H1 (cell line): ENCODE results near the gene CLDN25. TPM values are rescaled to one million over a fixed set of nuclear protein-coding genes. Genes with fewer than 3 reads are reported as not detected.

Experiments
- ASH2L ChIP-seq: fragments of 200-600, 300-600 bp; sonication (generic); IDR thresholded peaks from one replicate; pipeline ENCODE4 v1.7.1; 2017; ENCODE audit warnings: low read length
- CBX5 ChIP-seq: fragments of 300-800, 300-1000 bp; sonication (generic); IDR thresholded peaks from 2 replicates; pipeline ENCODE4 v1.7.1; 2016; ENCODE audit warnings: antibody characterized with exemption, low read length, low read depth
- GABPA ChIP-seq: IDR thresholded peaks from 2 replicates; pipeline ENCODE4 v1.6.1; 2011; ENCODE audit warnings: mild to moderate bottlenecking, low read length, moderate library complexity, borderline replicate concordance; ENCODE audit not compliant: insufficient read depth
- RNF2 ChIP-seq: fragments of 200-900, 300-1000 bp; sonication (generic); IDR thresholded peaks from 2 replicates; pipeline ENCODE4 v1.7.1; 2016; ENCODE audit warnings: borderline replicate concordance, low read depth, mild to moderate bottlenecking, antibody characterized with exemption, low read length; ENCODE audit not compliant: poor library complexity, severe bottlenecking; ENCODE audit errors: missing control alignments
- RXRA ChIP-seq: IDR thresholded peaks from 2 replicates; pipeline ENCODE4 v1.6.1; 2011; ENCODE audit warnings: low read depth, mild to moderate bottlenecking, low read length, moderate library complexity; ENCODE audit not compliant: insufficient read depth
- SIN3A ChIP-seq, 2 experiments: IDR thresholded peaks in 1 of 2; conservative IDR thresholded peaks in 1 of 2; 2 replicates each; pipeline ENCODE4 v1.6.1; 2011 to 2012; ENCODE audit warnings: low read length in 2 of 2, improper control_type of control experiment in 1 of 2, low read depth in 1 of 2, mild to moderate bottlenecking in 1 of 2
- SP1 ChIP-seq: IDR thresholded peaks from 2 replicates; pipeline ENCODE4 v1.6.1; 2011; ENCODE audit warnings: low read depth, low read length
- SP2 ChIP-seq: IDR thresholded peaks from 2 replicates; pipeline ENCODE4 v1.6.1; 2012; ENCODE audit warnings: mild to moderate bottlenecking, low read length, inconsistent platforms
- SRF ChIP-seq: IDR thresholded peaks from 2 replicates; pipeline ENCODE4 v1.6.1; 2011; ENCODE audit warnings: mild to moderate bottlenecking, low read depth, low read length, moderate library complexity
- SUZ12 ChIP-seq: fragments of 200-600 bp; sonication (generic); IDR thresholded peaks from 2 replicates; pipeline ENCODE4 v1.6.1; 2012; ENCODE audit warnings: mild to moderate bottlenecking, inconsistent platforms, low read length, moderate library complexity, mixed read lengths
- TBP ChIP-seq: IDR thresholded peaks from 2 replicates; pipeline ENCODE4 v1.6.1; 2011; ENCODE audit warnings: low read depth, low read length, improper control_type of control experiment
- ZNF274 ChIP-seq: IDR thresholded peaks from 2 replicates; pipeline ENCODE4 v1.7.0; 2012; ENCODE audit warnings: low read length, borderline replicate concordance; ENCODE audit errors: extremely low read depth
- polyA plus RNA-seq, 7 experiments: library from polyadenylated mRNA; depleted of rRNA in 3 of 7; stranded (reverse) in 5 of 7; unstranded in 2 of 7; fragments of >200 nt in 5 of 7; fragments of 200-250 nt in 2 of 7; gene quantifications; 1 replicate in 5 of 7; 2 replicates in 1 of 7; 4 replicates in 1 of 7; pipeline versions ENCODE4 v1.2.1 to v1.2.3, GENCODE V29; 2011 to 2013; ENCODE audit warnings: missing spikeins in 2 of 7, mixed read lengths in 2 of 7
- total RNA-seq: library from RNA; stranded (reverse); fragmentation: NEBNext Ultra II Directional; extraction: Animal tissue kit (Norgen Biotek cat#: 25700); gene quantifications from 2 replicates; pipeline ENCODE4 v1.2.1, GENCODE V29; 2021
- TF ChIP-seq, protein P1 (sequence below): IDR thresholded peaks from 2 replicates; pipeline ENCODE4 v1.6.1; 2011; ENCODE audit warnings: low read depth, mild to moderate bottlenecking, low read length; ENCODE audit not compliant: insufficient read depth
- TF ChIP-seq, protein P2 (sequence below), 3 experiments: IDR thresholded peaks; 1 replicate in 2 of 3; 2 replicates in 1 of 3; pipeline versions ENCODE4 v1.5.1 to v1.6.1; 2011; ENCODE audit warnings: low read length in 3 of 3, mild to moderate bottlenecking in 3 of 3, inconsistent platforms in 2 of 3, low read depth in 1 of 3, moderate library complexity in 1 of 3; ENCODE audit not compliant: insufficient read depth in 1 of 3; ENCODE audit errors: control extremely low read depth in 1 of 3

CLDN25 gene
- total and polyA plus RNA-seq, 2 of the 8 experiments (the other 6 are each of a cell fraction or from before 2014, with no cell fraction given): not detected

DNA sequence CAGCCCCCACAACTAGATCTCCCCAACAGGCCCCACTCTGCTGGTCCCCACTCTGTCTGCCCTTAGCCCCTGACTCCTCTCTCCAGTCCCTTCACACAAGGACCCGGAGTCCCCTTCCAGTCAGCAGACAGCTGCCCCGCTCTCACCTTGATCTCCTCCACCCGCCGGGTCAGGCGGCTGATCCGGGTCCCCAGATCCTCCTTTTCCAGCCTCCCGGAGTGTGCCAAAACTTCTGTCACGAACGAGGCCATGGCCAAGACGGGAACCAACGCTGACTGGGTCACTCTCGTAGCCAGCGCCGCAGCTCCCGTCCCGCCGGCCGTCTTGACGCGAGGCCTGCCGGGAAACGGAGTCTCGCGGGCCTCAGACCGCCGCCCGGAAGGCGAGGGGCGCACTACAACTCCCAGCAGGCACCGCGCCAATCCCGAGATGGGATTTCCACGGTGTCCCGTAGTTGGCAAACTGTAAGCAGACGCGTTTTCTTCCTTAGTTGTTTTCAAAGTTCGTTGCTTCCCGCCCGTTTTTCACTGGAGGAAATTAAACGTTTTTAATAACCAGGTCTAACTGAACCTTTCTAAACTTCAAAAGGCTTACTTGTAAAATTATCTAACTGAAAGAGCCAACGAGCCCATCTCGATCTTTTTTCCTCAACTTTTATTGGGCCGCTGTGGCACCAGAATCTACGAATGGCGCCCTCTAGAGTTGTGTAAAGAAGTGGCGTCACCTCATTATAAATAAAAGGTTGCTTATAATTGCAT, 6.0 kb upstream of the CLDN25 start, which contains the start of gene ZW10 (continued):
- peak; percentile 86 for TF ChIP-seq ASH2L
- TF ChIP-seq RNF2: no peak
- TF ChIP-seq SIN3A (conservative IDR thresholded peaks at IDR 0.05 in 1 of 2, IDR thresholded peaks at IDR 0.05 in 1 of 2; ENCODE audit: low read depth in 1 of 2, low read length in 2 of 2): peak; percentile 36 to 84; a peak in 2 of 4 replicates
- TF ChIP-seq, protein P1, sequence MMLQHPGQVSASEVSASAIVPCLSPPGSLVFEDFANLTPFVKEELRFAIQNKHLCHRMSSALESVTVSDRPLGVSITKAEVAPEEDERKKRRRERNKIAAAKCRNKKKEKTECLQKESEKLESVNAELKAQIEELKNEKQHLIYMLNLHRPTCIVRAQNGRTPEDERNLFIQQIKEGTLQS: no peak
- no peak for TF ChIP-seq SP2
- TF ChIP-seq ZNF274: no peak
- no peak for TF ChIP-seq RXRA
- no peak for TF ChIP-seq SUZ12
- no peak for TF ChIP-seq SP1
- no peak for TF ChIP-seq SRF
- TF ChIP-seq, protein P2, sequence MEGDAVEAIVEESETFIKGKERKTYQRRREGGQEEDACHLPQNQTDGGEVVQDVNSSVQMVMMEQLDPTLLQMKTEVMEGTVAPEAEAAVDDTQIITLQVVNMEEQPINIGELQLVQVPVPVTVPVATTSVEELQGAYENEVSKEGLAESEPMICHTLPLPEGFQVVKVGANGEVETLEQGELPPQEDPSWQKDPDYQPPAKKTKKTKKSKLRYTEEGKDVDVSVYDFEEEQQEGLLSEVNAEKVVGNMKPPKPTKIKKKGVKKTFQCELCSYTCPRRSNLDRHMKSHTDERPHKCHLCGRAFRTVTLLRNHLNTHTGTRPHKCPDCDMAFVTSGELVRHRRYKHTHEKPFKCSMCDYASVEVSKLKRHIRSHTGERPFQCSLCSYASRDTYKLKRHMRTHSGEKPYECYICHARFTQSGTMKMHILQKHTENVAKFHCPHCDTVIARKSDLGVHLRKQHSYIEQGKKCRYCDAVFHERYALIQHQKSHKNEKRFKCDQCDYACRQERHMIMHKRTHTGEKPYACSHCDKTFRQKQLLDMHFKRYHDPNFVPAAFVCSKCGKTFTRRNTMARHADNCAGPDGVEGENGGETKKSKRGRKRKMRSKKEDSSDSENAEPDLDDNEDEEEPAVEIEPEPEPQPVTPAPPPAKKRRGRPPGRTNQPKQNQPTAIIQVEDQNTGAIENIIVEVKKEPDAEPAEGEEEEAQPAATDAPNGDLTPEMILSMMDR (IDR thresholded peaks at IDR 0.05; ENCODE audit: control extremely low read depth in 1 of 3, insufficient read depth in 1 of 3, low read depth in 1 of 3, low read length in 3 of 3): peak; percentile 20 to 67 (median 49)
- TF ChIP-seq TBP: peak; percentile 45; the same call in 1 of the 2 replicates
- TF ChIP-seq CBX5: no peak
- TF ChIP-seq GABPA: no peak
